Dorsolateral prefrontal cortex (tissue), 118 donors: ENCODE results near the gene EVI5. TPM values are rescaled to one million over a fixed set of nuclear protein-coding genes. Genes with fewer than 3 reads are reported as not detected.

ENCODE experiments used
- total RNA-seq, 120 experiments: library from RNA; stranded (reverse); gene quantifications; one replicate each; pipeline versions ENCODE4 v1.2.3 to v1.2.4, GENCODE V29; 2022

Gene EVI5
- total RNA-seq, 120 experiments from 2014 or later, result 37.6 to 71.9 (median 55.0) TPM

Other genes starting within 250 kb of the EVI5 start
- gene RPL5, start 46.9 kb upstream of the EVI5 start, total RNA-seq, result 100 to 1,000 TPM; 222 to 435 (median 286) TPM
- 10 to 100 TPM; 19.2 to 62.8 (median 43.8) TPM for gene DIPK1A, start 176.4 kb upstream of the EVI5 start, total RNA-seq